ENCODE data around the gene GTF2H3.

Gene GTF2H3

DNA sequence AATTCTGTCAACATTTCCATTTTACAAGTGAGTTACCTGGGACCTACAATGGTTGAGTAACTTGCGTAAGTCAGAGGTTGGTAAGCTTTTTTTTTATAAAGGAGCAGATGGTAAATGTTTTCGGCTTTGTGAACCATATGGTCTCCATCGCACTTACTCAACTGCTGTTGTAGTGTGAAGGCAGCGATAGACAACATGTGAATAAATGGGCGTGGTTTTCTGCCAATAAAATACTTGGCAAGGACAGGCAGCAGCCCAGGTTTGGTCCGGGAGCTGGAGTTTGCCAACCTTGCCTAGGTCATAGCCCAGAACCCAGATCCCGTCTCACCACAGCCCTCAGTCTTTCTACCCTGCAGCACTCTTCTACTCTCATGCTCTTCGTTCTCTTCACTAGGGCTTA, 25.4 kb upstream of the GTF2H3 start:
- H3K4me3 ChIP-seq (ENCODE audit: low read depth, low read length): no peak overlapping the region
- no peak for DNase-seq (ENCODE audit: low read depth, low spot score)
- ChIA-PET CTCF (no interaction called here), POLR2A (no interaction called here)
- TF ChIP-seq, protein P1, sequence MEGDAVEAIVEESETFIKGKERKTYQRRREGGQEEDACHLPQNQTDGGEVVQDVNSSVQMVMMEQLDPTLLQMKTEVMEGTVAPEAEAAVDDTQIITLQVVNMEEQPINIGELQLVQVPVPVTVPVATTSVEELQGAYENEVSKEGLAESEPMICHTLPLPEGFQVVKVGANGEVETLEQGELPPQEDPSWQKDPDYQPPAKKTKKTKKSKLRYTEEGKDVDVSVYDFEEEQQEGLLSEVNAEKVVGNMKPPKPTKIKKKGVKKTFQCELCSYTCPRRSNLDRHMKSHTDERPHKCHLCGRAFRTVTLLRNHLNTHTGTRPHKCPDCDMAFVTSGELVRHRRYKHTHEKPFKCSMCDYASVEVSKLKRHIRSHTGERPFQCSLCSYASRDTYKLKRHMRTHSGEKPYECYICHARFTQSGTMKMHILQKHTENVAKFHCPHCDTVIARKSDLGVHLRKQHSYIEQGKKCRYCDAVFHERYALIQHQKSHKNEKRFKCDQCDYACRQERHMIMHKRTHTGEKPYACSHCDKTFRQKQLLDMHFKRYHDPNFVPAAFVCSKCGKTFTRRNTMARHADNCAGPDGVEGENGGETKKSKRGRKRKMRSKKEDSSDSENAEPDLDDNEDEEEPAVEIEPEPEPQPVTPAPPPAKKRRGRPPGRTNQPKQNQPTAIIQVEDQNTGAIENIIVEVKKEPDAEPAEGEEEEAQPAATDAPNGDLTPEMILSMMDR (IDR thresholded peaks at IDR 0.05; ENCODE audit: insufficient read depth, low read length, missing control alignments): no peak

DNA sequence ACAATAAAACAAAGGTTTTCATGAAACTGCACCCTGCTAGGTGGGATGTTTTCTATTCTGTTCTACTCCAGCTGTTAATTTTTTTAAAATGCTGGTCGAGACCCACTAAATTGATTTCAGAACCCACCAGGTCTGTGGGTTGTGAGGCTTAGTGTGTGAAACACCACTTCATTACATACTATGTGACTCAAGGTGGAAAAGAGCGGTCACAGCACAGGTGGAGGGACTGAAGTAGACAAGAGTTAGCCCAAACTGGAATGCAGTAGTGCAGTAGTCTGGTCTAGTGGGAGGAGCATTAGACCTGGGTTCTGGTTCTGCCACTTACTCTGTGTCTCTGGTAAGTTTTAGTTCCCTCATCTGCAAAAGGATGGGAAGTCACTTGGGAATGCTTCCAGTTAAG, 19.5 kb upstream of the GTF2H3 start:
- ChIA-PET POLR2A (interaction anchor here (0.8 kb wide), 1 partner anchor 10 kb away, joined by 3 read pairs; no protein-coding TSS in a partner anchor), CTCF (interaction anchor here (1.0 to 1.7 kb wide), 2 partner anchors 8 to 10 kb away, joined by 4 to 5 read pairs; no protein-coding TSS in a partner anchor)
- H3K4me3 ChIP-seq (ENCODE audit: low read depth, low read length): no peak overlapping the region
- DNase-seq (ENCODE audit: low read depth, low spot score): no peak
- TF ChIP-seq, protein P1 (IDR thresholded peaks at IDR 0.05; ENCODE audit: insufficient read depth, low read length, missing control alignments): no peak

DNA sequence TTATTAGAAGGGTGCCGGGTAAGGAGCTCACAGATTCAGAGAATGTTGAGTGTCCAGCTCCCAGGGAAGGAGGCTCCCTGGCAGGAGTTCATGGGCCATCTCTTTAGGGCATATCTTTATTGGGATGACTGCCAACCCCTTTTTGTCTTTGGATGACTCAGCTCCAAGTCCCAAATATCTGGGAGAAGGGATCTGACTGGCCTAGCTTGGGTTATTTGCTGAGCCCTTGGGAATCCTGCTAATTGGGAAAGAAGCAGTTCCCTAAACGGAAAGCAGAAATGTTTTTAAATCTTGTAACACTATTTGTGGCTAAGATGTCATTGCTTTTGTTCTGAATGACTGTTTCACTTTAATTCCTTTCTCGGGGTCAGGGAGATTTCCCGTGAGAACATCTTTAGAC, 19.1 kb upstream of the GTF2H3 start:
- ChIA-PET CTCF (interaction anchor here (1.0 to 1.7 kb wide), 2 partner anchors 9 to 10 kb away, joined by 4 to 5 read pairs; no protein-coding TSS in a partner anchor), POLR2A (interaction anchor here (0.8 kb wide), 1 partner anchor 10 kb away, joined by 3 read pairs; no protein-coding TSS in a partner anchor)

DNA sequence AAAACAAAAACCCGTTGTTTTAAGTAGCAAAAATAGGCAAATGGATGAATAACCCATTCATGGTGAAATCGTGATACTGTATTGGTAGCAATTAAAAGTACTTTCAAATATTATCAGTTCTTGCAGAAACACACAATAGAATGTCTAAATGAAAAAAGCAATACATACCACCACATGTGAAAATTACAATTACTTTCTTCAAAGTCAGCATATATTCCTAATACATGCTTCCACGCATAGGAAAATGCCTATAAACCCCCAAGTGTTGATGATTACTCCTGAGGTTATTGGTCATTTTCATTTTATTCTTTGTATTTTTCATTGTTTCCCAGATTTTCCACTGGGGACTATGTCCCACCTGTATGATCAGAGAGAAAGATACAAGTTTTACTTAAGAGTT, 16.5 kb upstream of the GTF2H3 start:
- no peak for DNase-seq (ENCODE audit: low read depth, low spot score)
- ChIA-PET CTCF (no interaction called here), POLR2A (no interaction called here)
- no peak overlapping the region for H3K4me3 ChIP-seq (ENCODE audit: low read depth, low read length)
- TF ChIP-seq, protein P1 (IDR thresholded peaks at IDR 0.05; ENCODE audit: insufficient read depth, low read length, missing control alignments): no peak

More for the DNA sequence above, 19.1 kb upstream of the GTF2H3 start:
- DNase-seq (ENCODE audit: low read depth, low spot score): no peak
- TF ChIP-seq, protein P1 (IDR thresholded peaks at IDR 0.05; ENCODE audit: insufficient read depth, low read length, missing control alignments): no peak
- no peak overlapping the region for H3K4me3 ChIP-seq (ENCODE audit: low read depth, low read length)

DNA sequence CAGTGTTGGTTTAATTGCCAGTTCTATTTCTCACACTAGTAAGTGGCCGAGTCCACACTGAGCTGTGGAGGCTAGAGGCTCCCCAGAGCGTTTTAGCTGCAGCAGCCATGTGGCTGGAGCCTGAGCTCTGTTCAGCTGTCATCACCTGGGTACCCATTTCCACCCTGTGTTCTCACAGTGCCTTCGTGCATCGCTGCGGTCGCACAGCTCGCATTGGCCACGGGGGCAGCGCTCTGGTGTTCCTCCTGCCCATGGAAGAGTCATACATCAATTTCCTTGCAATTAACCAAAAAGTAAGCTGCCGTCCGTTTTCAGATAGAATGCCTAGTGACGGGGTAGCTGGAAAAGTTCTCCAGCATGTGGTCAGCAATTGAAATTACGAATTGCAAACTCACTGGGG, 16.0 kb upstream of the GTF2H3 start:
- DNase-seq (ENCODE audit: low read depth, low spot score): no peak
- CTCF ChIA-PET: interaction anchor here (1.8 kb wide), 1 partner anchor 9 kb away, joined by 3 read pairs; no protein-coding TSS in a partner anchor
- H3K4me3 ChIP-seq (ENCODE audit: low read depth, low read length): no peak overlapping the region
- TF ChIP-seq, protein P1 (IDR thresholded peaks at IDR 0.05; ENCODE audit: insufficient read depth, low read length, missing control alignments): no peak
- POLR2A ChIA-PET: no interaction called here

DNA sequence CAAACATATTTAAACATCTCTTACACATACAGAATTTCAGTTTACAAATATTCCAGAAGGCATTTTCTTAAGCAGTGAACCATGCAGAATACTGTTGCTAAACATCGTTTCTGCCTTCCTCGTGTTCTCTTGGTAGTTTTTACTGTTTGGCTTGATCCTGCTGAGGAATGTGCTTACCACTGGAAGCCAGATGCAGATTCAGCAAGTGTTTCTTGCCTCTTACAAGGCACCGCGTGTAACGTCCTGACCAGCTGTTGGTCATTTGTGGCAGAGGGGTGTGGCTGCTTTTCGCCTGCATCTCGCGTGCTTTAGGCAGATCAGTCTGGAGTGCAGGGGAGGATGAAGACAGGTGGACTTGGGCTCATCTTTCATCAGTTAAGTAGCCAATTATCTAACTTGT, 12.5 kb upstream of the GTF2H3 start:
- ChIA-PET CTCF (interaction anchor here (1.5 to 4.3 kb wide), 2 partner anchors 9 to 12 kb away, joined by 4 to 27 read pairs; partner anchors contain the start of genes EIF2B1 and GTF2H3), POLR2A (interaction anchor here (1.3 kb wide), 1 partner anchor 8 kb away, joined by 4 read pairs; no protein-coding TSS in a partner anchor)

More for the DNA sequence above, 12.5 kb upstream of the GTF2H3 start:
- no peak for DNase-seq (ENCODE audit: low read depth, low spot score)
- no peak overlapping the region for H3K4me3 ChIP-seq (ENCODE audit: low read depth, low read length)
- TF ChIP-seq, protein P1 (IDR thresholded peaks at IDR 0.05; ENCODE audit: insufficient read depth, low read length, missing control alignments): no peak

Data from AG04449 (cell line).